HG02588 (cell line): ENCODE results near the gene XCL1.
"Not testable (repeated sequence)": the region's sequence is repeated elsewhere in the genome, so short reads cannot be mapped to it uniquely, and the experiment has no call there.

Experiments used
- ATAC-seq: cut with Tn5 transposase; IDR thresholded peaks from one replicate; pipeline ENCODE4 v1.9.1; 2021; ENCODE audit warnings: mild to moderate bottlenecking, moderate library complexity; ENCODE audit not compliant: unreplicated experiment

Gene XCL1

GRCh38 chr1:168576245-168576688 is at the start of gene XCL1:
Gene XCL1, plus strand, starts transcription at chr1:168576605. Its CDS starts 33 bp downstream, at chr1:168576638.
- ATAC-seq, result not testable (repeated sequence)

- ATAC-seq, result no peak
Observed at GRCh38 chr1:168529518-168529917, 46.9 kb upstream of the XCL1 start.

DNA sequence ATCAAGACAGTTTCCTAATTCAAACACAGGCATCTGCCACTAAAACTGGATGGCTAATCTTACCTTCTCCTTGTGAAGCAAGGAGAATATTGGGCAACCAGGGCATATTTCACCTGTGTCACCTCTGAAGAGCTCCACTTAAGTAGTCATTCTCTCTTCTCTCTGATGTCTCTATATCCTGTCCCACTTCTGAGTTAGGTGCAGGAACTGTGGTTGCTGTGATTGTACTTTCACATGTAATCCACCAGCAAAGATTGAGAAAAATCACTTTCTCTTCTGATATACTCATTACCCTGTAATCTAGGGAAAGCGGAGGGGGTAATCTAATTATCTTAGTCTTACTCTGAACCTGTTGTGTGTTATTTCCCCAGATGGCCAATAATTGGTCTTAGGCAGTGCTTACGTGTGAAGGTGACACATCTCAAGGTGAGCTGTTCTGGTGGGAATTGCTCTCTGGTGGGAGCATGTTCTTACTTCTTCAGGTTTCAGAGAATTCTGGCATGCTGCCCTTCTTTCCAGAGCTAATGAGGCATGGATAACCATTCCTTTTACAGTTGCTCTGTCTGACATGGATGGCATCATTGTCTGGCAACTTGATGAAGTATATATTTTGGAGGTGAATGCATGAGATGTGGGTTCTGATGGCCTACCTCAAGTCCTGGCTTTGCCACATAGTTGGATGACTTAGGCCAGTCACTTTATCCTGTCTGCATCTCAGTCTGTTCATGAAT is 44.6 kb upstream of the XCL1 start:
- ATAC-seq, result no peak

- peak; percentile 76 for ATAC-seq
Observed at GRCh38 chr1:168535536-168535935, 40.9 kb upstream of the XCL1 start.

DNA sequence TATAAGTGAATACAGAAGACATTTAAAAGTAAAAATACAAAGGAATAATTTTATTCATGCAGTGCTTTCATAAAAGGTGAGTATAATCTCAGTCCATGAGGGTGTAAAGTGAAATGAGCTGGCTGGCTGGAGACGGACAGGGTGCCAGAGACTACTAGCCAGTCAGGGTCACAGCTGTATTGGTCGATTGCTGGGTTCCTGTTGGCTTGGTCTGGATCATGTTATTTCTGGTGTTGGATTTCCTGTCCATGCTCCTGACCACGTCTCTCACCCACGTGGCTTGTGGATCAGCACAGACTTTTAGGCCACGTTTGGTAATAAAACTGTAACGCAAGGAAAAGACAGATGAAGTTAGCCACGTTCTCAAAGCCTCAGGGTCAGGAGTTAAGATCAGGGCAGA is 35.6 kb upstream of the XCL1 start:
- not testable (repeated sequence) for ATAC-seq

DNA sequence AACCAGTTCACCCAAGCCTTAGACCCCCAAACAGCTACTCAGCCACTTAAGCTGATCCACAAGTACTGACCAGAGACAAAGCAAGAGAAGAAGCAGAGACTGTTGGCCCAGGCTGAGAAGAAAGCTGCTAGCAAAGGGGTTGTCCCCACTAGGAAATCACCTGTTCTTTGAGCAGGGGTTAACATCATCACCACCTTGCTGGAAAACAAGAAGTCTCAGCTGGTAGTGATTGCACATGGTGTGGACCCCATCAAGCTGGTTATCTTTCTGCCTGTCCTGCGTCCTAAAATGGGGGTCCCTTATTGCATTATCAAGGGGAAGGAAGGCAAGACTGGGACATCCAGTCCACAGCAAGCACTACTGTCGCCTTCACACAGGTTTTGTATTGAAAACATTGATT is 33.4 kb upstream of the XCL1 start:
- ATAC-seq, result not testable (repeated sequence)

DNA sequence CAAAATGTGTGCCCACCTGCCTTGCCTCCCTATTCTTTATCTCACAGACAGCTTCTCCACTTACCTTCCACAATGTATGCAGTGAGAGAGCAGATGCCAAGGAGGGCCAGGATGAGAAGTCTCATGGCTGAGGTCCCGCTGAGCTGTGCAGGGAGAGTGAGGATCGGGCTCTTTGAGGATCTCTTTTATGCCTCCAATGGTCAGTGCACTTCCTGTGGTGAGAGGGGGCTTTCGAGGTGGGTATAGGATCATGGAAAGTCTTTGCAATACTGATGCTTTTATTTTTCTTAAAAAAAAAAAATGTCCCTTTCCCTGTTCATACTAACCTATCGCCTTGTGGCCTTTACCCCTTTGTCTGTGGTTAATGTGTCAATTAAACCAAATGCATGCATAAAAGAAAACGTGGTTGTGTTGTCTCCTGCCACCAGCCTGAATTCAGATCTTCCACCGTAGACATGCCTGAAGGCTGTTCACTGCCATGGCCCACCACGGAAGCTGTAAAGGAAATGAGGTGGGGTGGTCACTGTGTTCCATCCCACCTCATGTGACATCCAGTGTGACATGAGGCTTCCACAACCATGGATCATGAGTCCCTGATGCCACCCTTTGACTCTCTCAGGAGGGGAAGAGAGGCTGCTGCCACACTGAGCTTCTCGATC is 32.4 kb upstream of the XCL1 start, which contains the start of gene XCL2:
Gene XCL2, minus strand, starts transcription at position 158 of the 659 bp plus-strand sequence. Its CDS starts 33 bp downstream, at position 125.
- ATAC-seq, result not testable (repeated sequence)

DNA sequence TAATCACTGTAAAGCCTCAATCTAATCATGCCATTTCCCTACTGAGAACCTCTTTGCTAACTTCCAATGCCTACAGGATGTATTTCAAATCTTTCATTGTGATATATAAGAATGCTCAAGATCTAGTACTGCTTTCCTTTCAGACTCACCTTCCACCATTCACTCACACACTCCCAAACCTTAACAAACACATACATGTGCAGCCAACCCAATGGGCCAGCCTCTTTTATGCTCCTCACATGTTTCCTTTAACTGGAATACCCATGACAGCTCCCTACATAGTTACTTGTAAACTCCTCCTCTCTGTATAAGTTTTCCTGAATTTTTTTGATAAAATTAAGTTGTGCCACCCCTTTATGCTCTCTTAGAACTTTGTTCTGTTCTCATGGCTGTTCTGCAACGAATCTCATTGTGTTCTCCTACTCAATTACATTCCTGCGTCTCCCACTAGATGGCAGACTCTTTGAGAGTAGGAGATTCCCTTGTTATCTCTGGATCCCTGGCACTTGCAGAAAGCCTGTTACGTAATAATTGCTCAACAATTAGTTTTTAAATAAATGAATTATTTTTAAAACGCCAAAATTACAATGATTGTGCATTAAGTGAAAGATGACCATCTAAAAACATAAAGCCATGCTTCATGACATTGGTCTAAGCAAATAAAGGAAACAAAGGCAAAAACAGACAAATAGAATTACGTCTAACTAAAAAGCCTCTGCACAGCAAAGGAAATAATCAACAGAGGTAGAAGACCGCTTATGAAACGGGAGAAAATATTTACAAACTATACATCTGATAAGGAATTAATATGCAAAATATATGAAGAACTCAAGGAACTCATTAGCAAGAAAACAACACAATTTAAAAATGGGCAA is 30.5 kb upstream of the XCL1 start:
- not testable (repeated sequence) for ATAC-seq

GRCh38 chr1:168546553-168546895 is 29.9 kb upstream of the XCL1 start:
- not testable (repeated sequence) for ATAC-seq

DNA sequence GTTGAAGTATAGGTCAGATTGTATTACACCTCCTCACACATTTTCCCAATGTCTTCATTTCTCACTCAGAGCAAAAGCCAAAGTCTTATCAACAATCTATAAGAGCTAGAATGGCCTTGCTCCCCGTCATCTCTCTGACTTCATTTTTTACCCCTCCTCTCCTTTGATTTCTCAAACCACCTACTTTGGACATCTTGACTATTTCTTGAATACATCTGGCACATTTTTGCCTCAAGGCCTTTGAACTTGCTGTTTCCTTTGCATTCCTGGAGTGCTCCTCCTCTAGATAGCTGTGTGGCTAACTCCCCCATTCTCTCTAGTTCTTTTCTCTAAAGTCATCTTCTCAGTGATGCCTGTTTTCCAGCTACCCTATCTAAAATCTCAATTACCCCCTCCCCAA is 25.4 kb upstream of the XCL1 start:
- no peak for ATAC-seq

DNA sequence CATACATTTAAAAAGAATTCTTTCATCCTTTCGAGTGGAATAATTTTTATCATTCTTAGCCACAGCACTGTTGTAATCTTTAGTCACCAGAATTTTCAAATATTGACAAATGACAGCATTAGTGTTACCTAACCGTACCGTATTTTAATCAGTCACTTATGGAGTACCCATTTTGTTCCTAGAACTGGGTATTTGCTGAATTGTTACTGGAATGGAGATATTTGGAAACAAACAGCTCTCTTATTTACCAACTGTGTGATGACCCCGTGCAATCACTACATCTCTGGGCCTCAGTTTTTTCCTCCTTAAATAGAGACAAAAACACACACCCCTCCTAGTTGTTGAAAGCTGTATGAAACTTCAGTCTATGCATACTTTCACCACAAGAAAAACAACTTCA is 24.7 kb upstream of the XCL1 start:
- no peak for ATAC-seq

DNA sequence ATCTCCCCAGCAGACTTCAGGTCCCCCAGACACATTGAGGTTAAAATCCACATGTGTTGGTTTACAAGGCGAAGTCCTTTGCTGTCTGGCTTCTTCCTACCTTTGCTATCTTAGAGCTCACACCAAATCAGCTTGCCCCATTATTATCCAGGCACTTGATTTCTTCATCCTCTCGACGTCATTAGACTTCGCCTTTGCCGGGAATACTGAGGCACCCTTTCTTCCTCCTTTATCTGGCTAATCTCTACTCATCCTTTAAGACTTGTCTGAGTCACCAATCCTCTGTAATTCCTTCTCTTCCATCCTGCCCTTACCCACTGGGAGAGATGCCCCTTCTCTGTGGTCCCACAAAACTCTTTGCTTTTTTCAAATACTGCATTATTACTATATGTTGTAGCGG is 23.4 kb upstream of the XCL1 start:
- ATAC-seq, result no peak

GRCh38 chr1:168553680-168554553 is 22.5 kb upstream of the XCL1 start:
- ATAC-seq, result peak; percentile 57

DNA sequence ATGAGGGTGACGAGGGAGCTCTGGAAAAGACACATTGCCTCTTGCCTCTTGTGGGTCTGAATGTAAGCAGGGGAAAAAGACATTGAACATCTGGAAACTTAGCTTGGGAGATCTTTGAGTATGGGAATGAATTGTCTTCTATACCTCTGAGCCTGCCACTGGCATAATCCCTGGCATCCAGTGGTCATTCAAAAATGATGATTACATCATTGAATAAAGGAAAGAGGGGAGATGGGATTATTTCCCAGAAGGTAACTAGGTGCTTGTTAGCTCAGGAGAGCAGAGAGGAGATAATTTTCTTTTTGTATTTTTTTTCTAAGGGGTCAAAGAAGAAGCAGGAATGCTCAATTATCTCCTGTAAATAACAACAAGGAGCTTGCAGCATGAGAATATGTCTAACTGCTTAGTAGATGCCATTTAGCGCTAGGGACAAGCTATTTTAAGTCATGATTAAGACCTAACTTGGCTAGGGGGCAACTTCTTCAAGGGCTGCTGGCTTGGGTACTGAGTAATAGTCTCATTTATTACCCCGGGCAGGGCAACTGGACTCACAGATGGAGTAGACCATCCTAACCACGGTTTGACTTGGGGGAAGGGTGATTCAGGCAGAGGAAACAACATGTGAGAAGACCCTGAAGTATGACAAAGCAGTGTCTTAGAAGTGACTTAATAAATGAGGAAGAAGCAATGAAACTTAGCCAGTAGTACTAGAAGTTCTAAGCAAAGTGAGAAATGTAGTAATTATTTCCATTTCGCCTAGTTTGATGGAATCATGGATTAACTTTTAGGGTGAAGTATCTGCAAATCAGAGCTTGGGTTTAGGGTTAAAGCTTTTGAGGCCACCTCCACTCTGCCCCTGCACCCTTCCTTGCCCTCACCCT is 21.6 kb upstream of the XCL1 start:
- no peak for ATAC-seq

DNA sequence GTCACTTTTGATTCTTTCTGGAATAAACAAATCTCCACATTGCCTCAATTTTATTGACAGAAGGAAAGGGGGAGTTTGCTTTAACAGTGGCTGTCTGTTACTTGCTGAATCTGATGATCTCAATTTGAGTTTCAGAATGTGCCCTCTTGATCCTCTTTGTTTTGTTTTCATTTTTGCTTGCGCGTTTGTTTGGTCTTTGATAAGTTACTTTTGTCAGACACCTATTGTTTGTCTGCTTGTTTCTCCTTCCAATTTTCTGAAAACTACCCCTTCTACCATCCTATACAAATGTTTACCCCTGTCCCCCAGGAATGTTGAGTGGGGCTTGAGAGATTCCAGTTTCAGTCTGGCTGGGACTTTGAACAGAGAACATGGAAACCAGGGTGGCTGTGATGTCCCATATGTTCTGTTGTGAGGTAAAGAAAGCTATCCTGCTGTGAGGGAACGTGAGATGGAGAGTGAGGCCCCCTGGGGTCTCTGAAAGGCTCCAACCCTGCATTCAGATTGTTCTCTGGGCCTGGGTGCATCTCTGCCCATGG is 20.8 kb upstream of the XCL1 start:
- no peak for ATAC-seq

GRCh38 chr1:168556647-168557046 is 19.8 kb upstream of the XCL1 start:
- no peak for ATAC-seq

DNA sequence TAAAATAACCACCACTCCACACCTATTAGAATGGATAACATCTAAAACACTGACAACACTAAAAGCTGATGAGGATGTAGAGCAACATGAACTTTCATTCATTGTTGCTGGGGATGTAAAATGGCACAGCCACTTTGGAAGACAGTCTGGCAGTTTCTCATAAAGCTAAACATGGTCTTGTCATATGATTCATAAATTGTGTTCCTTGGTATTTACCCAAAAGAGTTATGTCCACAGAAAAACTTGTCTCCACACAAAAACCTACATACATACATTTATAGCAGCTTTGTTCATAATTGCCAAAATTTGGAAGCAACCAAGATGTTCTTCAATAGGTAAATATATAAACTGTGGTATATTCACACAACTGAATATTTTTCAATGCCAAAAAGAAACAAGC is 16.0 kb upstream of the XCL1 start:
- no peak for ATAC-seq

- ATAC-seq, result no peak
Observed at GRCh38 chr1:168561989-168562388, 14.4 kb upstream of the XCL1 start.

DNA sequence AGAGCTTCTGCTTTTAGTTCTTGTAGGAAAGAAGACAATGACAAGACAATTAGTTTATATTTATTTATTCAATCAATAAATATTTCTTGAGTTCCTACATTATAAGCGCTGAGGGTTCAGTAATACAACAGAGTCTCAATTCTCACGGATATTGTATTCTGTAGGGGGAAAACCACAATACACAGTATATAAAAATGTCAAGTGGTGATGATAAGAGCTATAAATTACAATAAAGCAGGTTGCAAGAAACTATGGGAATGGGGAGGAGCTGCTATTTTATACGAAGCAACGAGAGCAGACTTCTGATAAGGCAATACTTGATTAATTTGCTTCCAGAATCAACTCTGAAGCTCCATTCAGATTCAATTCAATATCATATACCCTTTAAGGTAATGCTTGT is 10.6 kb upstream of the XCL1 start:
- no peak for ATAC-seq
